Skeletal muscle cell (primary cell): ENCODE results near the gene MYH2.
A peak's percentile ranks its signal among the peaks of the same experiment; 100 is the strongest.

Experiments used
- DNase-seq: peaks from one replicate; pipeline ENCODE4 v3.0.0-alpha.2; 2010; ENCODE audit warnings: low read depth
- H3K4me3 ChIP-seq: 2 replicates; pipeline ENCODE4 v1.5.1; 2011; ENCODE audit warnings: low read depth, mild to moderate bottlenecking, control low read depth, low read length, moderate library complexity

MYH2 gene

GRCh38 chr17:10518271-10519037 is 31.0 kb downstream of the MYH2 start, which contains the start of gene MYH1:
Gene MYH1 (minus strand): TSS chr17:10518542. CDS start chr17:10516642, 1,900 bp downstream.
- no peak within 1 kb of the TSS for H3K4me3 ChIP-seq

GRCh38 chr17:10516638-10517037 is 32.8 kb downstream of the MYH2 start:
- no peak for DNase-seq
- no peak overlapping the region for H3K4me3 ChIP-seq

More at GRCh38 chr17:10518271-10519037, 31.0 kb downstream of the MYH2 start, which contains the start of gene MYH1:
- DNase-seq = no peak

GRCh38 chr17:10516065-10516464 is 33.4 kb downstream of the MYH2 start:
- no peak overlapping the region for H3K4me3 ChIP-seq
- DNase-seq = no peak

- DNase-seq = peak; percentile 5
- H3K4me3 ChIP-seq = no peak overlapping the region
These were observed 36.0 kb downstream of the MYH2 start for GRCh38 chr17:10513299-10514067.

- no peak for DNase-seq
- H3K4me3 ChIP-seq = no peak overlapping the region
These were observed 36.6 kb downstream of the MYH2 start for GRCh38 chr17:10512856-10513255.

GRCh38 chr17:10499950-10500349 is 49.5 kb downstream of the MYH2 start:
- DNase-seq = no peak
- no peak overlapping the region for H3K4me3 ChIP-seq

- DNase-seq = no peak
- no peak overlapping the region for H3K4me3 ChIP-seq
These were observed 57.5 kb downstream of the MYH2 start for GRCh38 chr17:10492004-10492403.

- DNase-seq = no peak
These were observed 67.2 kb downstream of the MYH2 start for GRCh38 chr17:10482252-10482651.

GRCh38 chr17:10477701-10478100 is 71.8 kb downstream of the MYH2 start:
- no peak for DNase-seq
- H3K4me3 ChIP-seq = no peak overlapping the region

More at GRCh38 chr17:10482252-10482651, 67.2 kb downstream of the MYH2 start:
- no peak overlapping the region for H3K4me3 ChIP-seq

GRCh38 chr17:10474536-10474935 is 74.9 kb downstream of the MYH2 start:
- H3K4me3 ChIP-seq = no peak overlapping the region
- DNase-seq = no peak

GRCh38 chr17:10471858-10472257 is 77.6 kb downstream of the MYH2 start:
- H3K4me3 ChIP-seq = no peak overlapping the region
- DNase-seq = peak; percentile 0
